Endothelial cell of umbilical vein (primary cell): Measurements from ENCODE around the gene INPP5E. TPM values are rescaled to one million over a fixed set of nuclear protein-coding genes. Genes with fewer than 3 reads are reported as not detected.

Source experiments
- BruUV-seq: library from RNA; stranded (reverse); fragments of 400-500 nt; replicated peaks from 2 replicates; lab custom pipeline; 2021; lab: Mats Ljungman, UMichigan
- CTCF ChIA-PET: fragments of 300-600, 350-600 bp; sonication (Branson Sonifier 250); formaldehyde crosslinking; loops from one replicate; lab custom pipeline; 2021; ENCODE audit warnings: antibody characterized with exemption, inconsistent platforms; lab: Charles Lee
- POLR2A ChIA-PET: fragments of 300-600, 350-600 bp; sonication (Branson Sonifier 250); formaldehyde crosslinking; loops from one replicate; lab custom pipeline; 2021; ENCODE audit warnings: antibody characterized with exemption, inconsistent platforms; lab: Charles Lee
- DNase-seq: peaks from one replicate; pipeline ENCODE4 v3.0.0-alpha.2; 2011; ENCODE audit warnings: low read depth, low spot score
- FAIRE-seq: peaks from 2 replicates; lab custom pipeline; 2011; peaks lifted over from hg19 to GRCh38; lab: Jason Lieb, UNC
- H2AFZ ChIP-seq: 2 replicates; pipeline ENCODE4 v1.6.0; 2012; ENCODE audit warnings: low read depth, low read length, control low read depth, inconsistent platforms
- H3K27ac ChIP-seq: 2 replicates; pipeline ENCODE4 v1.5.1; 2011; ENCODE audit warnings: low read depth, mild to moderate bottlenecking, control low read depth, low read length, moderate library complexity; ENCODE audit not compliant: insufficient read depth
- H3K27me3 ChIP-seq, 2 experiments: 2 replicates each; pipeline versions ENCODE4 v1.6.0 to v1.6.1; 2011; ENCODE audit warnings: low read length in 2 of 2, mixed read lengths in 1 of 2; ENCODE audit not compliant: control insufficient read depth in 2 of 2, insufficient read depth in 2 of 2
- H3K36me3 ChIP-seq, 2 experiments: 2 replicates in 1 of 2; 3 replicates in 1 of 2; pipeline ENCODE4 v1.5.1; 2011; ENCODE audit warnings: low read length in 2 of 2, mild to moderate bottlenecking in 1 of 2, moderate library complexity in 1 of 2; ENCODE audit not compliant: control insufficient read depth in 2 of 2, insufficient read depth in 2 of 2; ENCODE audit errors: extremely low read depth in 1 of 2
- H3K4me1 ChIP-seq: 3 replicates; pipeline ENCODE4 v1.5.1; 2011; ENCODE audit warnings: mild to moderate bottlenecking, low read length; ENCODE audit not compliant: control insufficient read depth, insufficient read depth; ENCODE audit errors: extremely low read depth
- H3K4me2 ChIP-seq: 2 replicates; pipeline ENCODE4 v1.6.1; 2011; ENCODE audit warnings: low read length, control low read depth, mixed read lengths; ENCODE audit not compliant: insufficient read depth
- H3K4me3 ChIP-seq, 3 experiments: fragments of 200-600 bp in 1 of 3; sonication (generic), shearing (Covaris generic) in 1 of 3; replicated peaks in 1 of 3; 2 replicates each; pipeline ENCODE4 v1.5.1; 2011 to 2016; ENCODE audit warnings: control low read depth in 3 of 3, low read length in 3 of 3, mild to moderate bottlenecking in 2 of 3, inconsistent platforms in 1 of 3, low read depth in 1 of 3, moderate library complexity in 1 of 3; ENCODE audit not compliant: insufficient read depth in 1 of 3
- H3K79me2 ChIP-seq: 2 replicates; pipeline ENCODE4 v1.6.0; 2012; ENCODE audit warnings: low read length, inconsistent platforms; ENCODE audit not compliant: control insufficient read depth, insufficient read depth
- H3K9ac ChIP-seq: replicated peaks from 2 replicates; pipeline ENCODE3; 2011; ENCODE audit warnings: low read length, control low read depth; ENCODE audit not compliant: insufficient read depth; ENCODE audit errors: extremely low read depth
- H3K9me1 ChIP-seq: replicated peaks from 3 replicates; pipeline ENCODE4 v1.6.0; 2011; ENCODE audit warnings: mild to moderate bottlenecking, low read length; ENCODE audit not compliant: control insufficient read depth, insufficient read depth; ENCODE audit errors: extremely low read depth
- H3K9me3 ChIP-seq: replicated peaks from 2 replicates; pipeline ENCODE4 v1.5.1; 2012; ENCODE audit warnings: low read length, inconsistent platforms; ENCODE audit not compliant: control insufficient read depth, insufficient read depth
- H4K20me1 ChIP-seq: replicated peaks from 2 replicates; pipeline ENCODE3; 2011; ENCODE audit warnings: mild to moderate bottlenecking, low read length; ENCODE audit not compliant: control insufficient read depth, insufficient read depth; ENCODE audit errors: extremely low read depth
- FOS ChIP-seq: IDR thresholded peaks from 2 replicates; pipeline ENCODE4 v1.6.1; 2011; ENCODE audit warnings: mild to moderate bottlenecking, low read length, moderate library complexity, borderline replicate concordance; ENCODE audit not compliant: insufficient read depth
- GATA2 ChIP-seq: IDR thresholded peaks from 2 replicates; pipeline ENCODE4 v1.7.0; 2011; ENCODE audit warnings: low read depth, mild to moderate bottlenecking, moderate library complexity, mixed read lengths, low read length; ENCODE audit not compliant: insufficient read length, insufficient read depth
- POLR2A ChIP-seq: IDR thresholded peaks from 2 replicates; pipeline ENCODE4 v1.6.1; 2012; ENCODE audit warnings: low read depth, mild to moderate bottlenecking, control low read depth, low read length
- dilution Hi-C: fragments of 300-500 bp; cut with MboI; formaldehyde crosslinking; loops from one replicate; pipeline ENCODE4 v1.15.0; 2019; ENCODE audit warnings: low sequenced_read_pairs; ENCODE audit not compliant: extremely low pct_ligation_motif_present
- intact Hi-C: fragments of 100-400 bp; cut with micrococcal nuclease; formaldehyde crosslinking; loops from one replicate; pipeline ENCODE4 v1.10.0; 2022
- polyA plus RNA-seq, 4 experiments: library from polyadenylated mRNA; depleted of rRNA in 3 of 4; stranded (reverse) in 3 of 4; unstranded in 1 of 4; fragments of >200 nt; gene quantifications; 2 replicates each; pipeline versions ENCODE4 v1.2.1 to v1.2.3, GENCODE V29; 2011 to 2012; ENCODE audit warnings: missing spikeins in 1 of 4
- total RNA-seq: library from RNA; stranded (reverse); gene quantifications from 2 replicates; pipeline ENCODE4 v1.2.3, GENCODE V29; 2021
- TF ChIP-seq, protein P1 (sequence below), 2 donors: IDR thresholded peaks; 1 replicate in 1 of 2; 2 replicates in 1 of 2; pipeline ENCODE4 v1.5.1; 2011; ENCODE audit warnings: low read length in 2 of 2, mild to moderate bottlenecking in 2 of 2, moderate library complexity in 2 of 2, control low read depth in 1 of 2, inconsistent platforms in 1 of 2, low read depth in 1 of 2; ENCODE audit not compliant: insufficient read depth in 1 of 2; ENCODE audit errors: extremely low read depth in 1 of 2
- TF ChIP-seq, protein P2 (sequence below): IDR thresholded peaks from 2 replicates; pipeline ENCODE4 v1.6.1; 2011; ENCODE audit not compliant: insufficient read depth, insufficient read length

The INPP5E gene
- total and polyA plus RNA-seq, 2 donors (not counting 3 experiments of a cell fraction or from before 2014, with no cell fraction given) = 15.0 to 24.5 TPM

DNA sequence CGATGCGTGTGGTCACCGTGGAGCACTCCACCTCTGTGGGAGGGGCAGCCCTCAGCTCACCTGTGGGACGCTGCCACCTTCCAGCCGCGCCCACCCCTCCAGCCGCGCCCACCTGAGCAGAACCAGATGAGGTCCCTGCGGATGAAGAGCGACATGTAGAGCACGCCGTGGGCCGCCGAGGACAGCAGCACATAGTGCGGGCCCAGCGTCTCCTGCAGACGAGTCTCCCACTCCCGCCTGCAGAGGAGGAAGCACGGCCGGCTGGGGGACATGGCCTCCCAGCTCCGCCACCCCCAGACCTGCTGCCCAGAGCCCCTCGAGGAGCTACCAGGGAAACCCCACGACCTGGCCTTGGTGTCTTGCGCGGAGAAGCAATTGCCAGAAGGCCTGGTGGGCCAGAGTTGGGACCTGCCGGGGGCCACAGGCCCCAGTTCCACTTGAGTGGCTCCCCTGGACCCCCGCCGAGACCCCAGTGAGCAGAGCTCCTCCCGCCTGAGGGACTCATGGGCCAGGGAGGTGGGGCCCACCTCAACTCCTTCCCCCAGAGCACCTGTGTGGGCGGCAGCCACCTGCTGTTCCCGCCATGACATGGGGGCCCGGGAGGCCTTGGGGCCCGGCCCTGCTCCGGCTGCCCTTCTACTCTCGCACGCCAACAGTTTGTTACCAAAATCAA is 6.5 kb downstream of the INPP5E start:
- Histone ChIP-seq H3K9ac (no peak overlapping the region), H3K79me2 (peaks cover 35% of the 10 kb centered on the region), H3K36me3 (peaks cover 2 to 17% of the 10 kb centered on the region in 2 experiments), H3K9me3 (no peaks in the 10 kb centered on the region), H3K4me3 (no peak overlapping the region), H3K27me3 (no peaks in the 10 kb centered on the region), H3K27ac (no peak overlapping the region), H3K4me1 (peaks cover 11% of the 10 kb centered on the region), H3K9me1 (no peaks in the 10 kb centered on the region), H2AFZ (no peak overlapping the region), H4K20me1 (no peaks in the 10 kb centered on the region), H3K4me2 (no peak overlapping the region)
- FAIRE-seq (no peak), DNase-seq (no peak)
- TF ChIP-seq, protein P1, sequence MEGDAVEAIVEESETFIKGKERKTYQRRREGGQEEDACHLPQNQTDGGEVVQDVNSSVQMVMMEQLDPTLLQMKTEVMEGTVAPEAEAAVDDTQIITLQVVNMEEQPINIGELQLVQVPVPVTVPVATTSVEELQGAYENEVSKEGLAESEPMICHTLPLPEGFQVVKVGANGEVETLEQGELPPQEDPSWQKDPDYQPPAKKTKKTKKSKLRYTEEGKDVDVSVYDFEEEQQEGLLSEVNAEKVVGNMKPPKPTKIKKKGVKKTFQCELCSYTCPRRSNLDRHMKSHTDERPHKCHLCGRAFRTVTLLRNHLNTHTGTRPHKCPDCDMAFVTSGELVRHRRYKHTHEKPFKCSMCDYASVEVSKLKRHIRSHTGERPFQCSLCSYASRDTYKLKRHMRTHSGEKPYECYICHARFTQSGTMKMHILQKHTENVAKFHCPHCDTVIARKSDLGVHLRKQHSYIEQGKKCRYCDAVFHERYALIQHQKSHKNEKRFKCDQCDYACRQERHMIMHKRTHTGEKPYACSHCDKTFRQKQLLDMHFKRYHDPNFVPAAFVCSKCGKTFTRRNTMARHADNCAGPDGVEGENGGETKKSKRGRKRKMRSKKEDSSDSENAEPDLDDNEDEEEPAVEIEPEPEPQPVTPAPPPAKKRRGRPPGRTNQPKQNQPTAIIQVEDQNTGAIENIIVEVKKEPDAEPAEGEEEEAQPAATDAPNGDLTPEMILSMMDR (IDR thresholded peaks at IDR 0.05; ENCODE audit: extremely low read depth in 1 of 2, insufficient read depth in 1 of 2, low read depth in 1 of 2, low read length in 2 of 2) = no peak
- TF ChIP-seq FOS (no peak), POLR2A (no peak), GATA2 (no peak)
- TF ChIP-seq, protein P2, sequence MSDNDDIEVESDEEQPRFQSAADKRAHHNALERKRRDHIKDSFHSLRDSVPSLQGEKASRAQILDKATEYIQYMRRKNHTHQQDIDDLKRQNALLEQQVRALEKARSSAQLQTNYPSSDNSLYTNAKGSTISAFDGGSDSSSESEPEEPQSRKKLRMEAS = no peak
- CTCF ChIA-PET = no interaction called here
- no TSS peak for BruUV-seq
- POLR2A ChIA-PET = no interaction called here
- dilution Hi-C loops (no loop called here), intact Hi-C loops (no loop called here)
